ENCODE measurements around the gene KXD1.

GRCh38 chr19:18529782-18530181 lies 27.9 kb upstream of the KXD1 start:
- TF ChIP-seq POLR2A (IDR thresholded peaks at IDR 0.05; ENCODE audit: low read length) (no peak), CTCF (IDR thresholded peaks at IDR 0.05) (no peak), ELK1 (IDR thresholded peaks at IDR 0.05; ENCODE audit: low read depth, low read length) (no peak)
- TF ChIP-seq, protein P1, sequence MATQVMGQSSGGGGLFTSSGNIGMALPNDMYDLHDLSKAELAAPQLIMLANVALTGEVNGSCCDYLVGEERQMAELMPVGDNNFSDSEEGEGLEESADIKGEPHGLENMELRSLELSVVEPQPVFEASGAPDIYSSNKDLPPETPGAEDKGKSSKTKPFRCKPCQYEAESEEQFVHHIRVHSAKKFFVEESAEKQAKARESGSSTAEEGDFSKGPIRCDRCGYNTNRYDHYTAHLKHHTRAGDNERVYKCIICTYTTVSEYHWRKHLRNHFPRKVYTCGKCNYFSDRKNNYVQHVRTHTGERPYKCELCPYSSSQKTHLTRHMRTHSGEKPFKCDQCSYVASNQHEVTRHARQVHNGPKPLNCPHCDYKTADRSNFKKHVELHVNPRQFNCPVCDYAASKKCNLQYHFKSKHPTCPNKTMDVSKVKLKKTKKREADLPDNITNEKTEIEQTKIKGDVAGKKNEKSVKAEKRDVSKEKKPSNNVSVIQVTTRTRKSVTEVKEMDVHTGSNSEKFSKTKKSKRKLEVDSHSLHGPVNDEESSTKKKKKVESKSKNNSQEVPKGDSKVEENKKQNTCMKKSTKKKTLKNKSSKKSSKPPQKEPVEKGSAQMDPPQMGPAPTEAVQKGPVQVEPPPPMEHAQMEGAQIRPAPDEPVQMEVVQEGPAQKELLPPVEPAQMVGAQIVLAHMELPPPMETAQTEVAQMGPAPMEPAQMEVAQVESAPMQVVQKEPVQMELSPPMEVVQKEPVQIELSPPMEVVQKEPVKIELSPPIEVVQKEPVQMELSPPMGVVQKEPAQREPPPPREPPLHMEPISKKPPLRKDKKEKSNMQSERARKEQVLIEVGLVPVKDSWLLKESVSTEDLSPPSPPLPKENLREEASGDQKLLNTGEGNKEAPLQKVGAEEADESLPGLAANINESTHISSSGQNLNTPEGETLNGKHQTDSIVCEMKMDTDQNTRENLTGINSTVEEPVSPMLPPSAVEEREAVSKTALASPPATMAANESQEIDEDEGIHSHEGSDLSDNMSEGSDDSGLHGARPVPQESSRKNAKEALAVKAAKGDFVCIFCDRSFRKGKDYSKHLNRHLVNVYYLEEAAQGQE (IDR thresholded peaks at IDR 0.05) = no peak
